ENCODE data around the gene PINK1. TPM values are rescaled to one million over a fixed set of nuclear protein-coding genes. Genes with fewer than 3 reads are reported as not detected.

The PINK1 gene
- total and polyA plus RNA-seq, 2 of the 13 experiments (the other 11 are each of a cell fraction or from before 2014, with no cell fraction given), result 15.3 to 16.1 TPM

DNA sequence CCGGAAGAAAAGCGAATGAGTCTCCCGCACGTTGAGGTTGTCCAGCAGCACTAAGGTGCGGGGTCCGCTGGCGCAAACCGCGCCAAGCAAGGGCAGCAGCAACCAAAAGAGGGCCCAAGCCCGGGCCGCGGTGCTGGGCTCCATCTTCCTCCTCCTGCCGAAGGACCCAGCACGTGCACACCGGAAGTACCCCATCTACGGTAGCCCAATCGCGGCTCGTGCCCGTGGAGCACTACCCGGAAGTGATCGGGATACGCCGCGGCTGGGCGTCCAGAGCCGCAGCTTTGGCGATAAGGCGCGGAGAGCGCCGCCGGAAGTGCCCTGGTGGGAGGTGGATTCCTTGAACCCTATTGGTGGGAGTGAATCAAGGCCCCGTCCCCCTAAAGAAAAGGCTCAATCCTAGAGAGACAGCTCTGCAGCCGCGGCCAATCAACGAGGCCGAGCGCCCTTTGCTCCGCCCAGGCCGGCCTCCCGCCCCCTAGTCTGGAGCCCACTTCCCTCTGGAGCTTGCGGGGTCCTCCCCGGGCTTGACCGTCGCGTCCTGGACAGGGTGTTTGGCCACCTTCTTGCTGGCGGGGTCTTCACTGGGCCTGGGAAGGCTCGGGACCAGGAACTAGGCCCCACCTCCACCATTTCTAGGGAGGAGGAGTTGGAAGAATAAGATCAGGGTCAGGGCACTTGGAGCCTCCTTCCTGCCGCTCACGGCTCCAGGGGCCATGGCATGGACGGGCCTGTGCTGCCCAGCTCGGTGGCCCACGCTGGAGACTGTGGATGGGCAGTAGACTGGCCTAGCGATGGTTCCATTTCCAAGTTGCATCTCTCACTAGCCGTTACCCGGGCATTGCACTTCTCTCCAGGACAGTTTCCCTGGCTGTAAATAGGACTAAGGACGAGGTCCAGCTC lies 28.2 kb downstream of the PINK1 start, which contains the start of gene DDOST (continued):
- TF ChIP-seq, protein P1, sequence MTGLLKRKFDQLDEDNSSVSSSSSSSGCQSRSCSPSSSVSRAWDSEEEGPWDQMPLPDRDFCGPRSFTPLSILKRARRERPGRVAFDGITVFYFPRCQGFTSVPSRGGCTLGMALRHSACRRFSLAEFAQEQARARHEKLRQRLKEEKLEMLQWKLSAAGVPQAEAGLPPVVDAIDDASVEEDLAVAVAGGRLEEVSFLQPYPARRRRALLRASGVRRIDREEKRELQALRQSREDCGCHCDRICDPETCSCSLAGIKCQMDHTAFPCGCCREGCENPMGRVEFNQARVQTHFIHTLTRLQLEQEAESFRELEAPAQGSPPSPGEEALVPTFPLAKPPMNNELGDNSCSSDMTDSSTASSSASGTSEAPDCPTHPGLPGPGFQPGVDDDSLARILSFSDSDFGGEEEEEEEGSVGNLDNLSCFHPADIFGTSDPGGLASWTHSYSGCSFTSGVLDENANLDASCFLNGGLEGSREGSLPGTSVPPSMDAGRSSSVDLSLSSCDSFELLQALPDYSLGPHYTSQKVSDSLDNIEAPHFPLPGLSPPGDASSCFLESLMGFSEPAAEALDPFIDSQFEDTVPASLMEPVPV (CRISPR knock-in tag; IDR thresholded peaks at IDR 0.05), result peak; percentile 80; the same call in 1 of the 2 replicates
- TF ChIP-seq FOXC1 (CRISPR knock-in tag; IDR thresholded peaks at IDR 0.05; ENCODE audit: borderline replicate concordance) (0 out of 2 replicates have a peak, but pooled peaks have one; percentile 33), DNMT3B (CRISPR knock-in tag; conservative IDR thresholded peaks at IDR 0.05) (peak; percentile 77; the same call in 1 of the 2 replicates), WIZ (CRISPR knock-in tag; IDR thresholded peaks at IDR 0.05) (no peak), ELF3 (CRISPR knock-in tag; IDR thresholded peaks at IDR 0.05) (peak; percentile 77; the same call in 1 of the 2 replicates), ZKSCAN1 (IDR thresholded peaks at IDR 0.05; ENCODE audit: low read length) (no peak)
- TF ChIP-seq, protein P2, sequence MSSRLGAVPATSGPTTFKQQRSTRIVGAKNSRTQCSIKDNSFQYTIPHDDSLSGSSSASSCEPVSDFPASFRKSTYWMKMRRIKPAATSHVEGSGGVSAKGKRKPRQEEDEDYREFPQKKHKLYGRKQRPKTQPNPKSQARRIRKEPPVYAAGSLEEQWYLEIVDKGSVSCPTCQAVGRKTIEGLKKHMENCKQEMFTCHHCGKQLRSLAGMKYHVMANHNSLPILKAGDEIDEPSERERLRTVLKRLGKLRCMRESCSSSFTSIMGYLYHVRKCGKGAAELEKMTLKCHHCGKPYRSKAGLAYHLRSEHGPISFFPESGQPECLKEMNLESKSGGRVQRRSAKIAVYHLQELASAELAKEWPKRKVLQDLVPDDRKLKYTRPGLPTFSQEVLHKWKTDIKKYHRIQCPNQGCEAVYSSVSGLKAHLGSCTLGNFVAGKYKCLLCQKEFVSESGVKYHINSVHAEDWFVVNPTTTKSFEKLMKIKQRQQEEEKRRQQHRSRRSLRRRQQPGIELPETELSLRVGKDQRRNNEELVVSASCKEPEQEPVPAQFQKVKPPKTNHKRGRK (CRISPR knock-in tag; IDR thresholded peaks at IDR 0.05), result no peak
- TF ChIP-seq, protein P3, sequence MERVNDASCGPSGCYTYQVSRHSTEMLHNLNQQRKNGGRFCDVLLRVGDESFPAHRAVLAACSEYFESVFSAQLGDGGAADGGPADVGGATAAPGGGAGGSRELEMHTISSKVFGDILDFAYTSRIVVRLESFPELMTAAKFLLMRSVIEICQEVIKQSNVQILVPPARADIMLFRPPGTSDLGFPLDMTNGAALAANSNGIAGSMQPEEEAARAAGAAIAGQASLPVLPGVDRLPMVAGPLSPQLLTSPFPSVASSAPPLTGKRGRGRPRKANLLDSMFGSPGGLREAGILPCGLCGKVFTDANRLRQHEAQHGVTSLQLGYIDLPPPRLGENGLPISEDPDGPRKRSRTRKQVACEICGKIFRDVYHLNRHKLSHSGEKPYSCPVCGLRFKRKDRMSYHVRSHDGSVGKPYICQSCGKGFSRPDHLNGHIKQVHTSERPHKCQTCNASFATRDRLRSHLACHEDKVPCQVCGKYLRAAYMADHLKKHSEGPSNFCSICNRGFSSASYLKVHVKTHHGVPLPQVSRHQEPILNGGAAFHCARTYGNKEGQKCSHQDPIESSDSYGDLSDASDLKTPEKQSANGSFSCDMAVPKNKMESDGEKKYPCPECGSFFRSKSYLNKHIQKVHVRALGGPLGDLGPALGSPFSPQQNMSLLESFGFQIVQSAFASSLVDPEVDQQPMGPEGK (CRISPR knock-in tag; IDR thresholded peaks at IDR 0.05), result peak; percentile 43; the same call in 1 of the 2 replicates
- TF ChIP-seq, protein P4, sequence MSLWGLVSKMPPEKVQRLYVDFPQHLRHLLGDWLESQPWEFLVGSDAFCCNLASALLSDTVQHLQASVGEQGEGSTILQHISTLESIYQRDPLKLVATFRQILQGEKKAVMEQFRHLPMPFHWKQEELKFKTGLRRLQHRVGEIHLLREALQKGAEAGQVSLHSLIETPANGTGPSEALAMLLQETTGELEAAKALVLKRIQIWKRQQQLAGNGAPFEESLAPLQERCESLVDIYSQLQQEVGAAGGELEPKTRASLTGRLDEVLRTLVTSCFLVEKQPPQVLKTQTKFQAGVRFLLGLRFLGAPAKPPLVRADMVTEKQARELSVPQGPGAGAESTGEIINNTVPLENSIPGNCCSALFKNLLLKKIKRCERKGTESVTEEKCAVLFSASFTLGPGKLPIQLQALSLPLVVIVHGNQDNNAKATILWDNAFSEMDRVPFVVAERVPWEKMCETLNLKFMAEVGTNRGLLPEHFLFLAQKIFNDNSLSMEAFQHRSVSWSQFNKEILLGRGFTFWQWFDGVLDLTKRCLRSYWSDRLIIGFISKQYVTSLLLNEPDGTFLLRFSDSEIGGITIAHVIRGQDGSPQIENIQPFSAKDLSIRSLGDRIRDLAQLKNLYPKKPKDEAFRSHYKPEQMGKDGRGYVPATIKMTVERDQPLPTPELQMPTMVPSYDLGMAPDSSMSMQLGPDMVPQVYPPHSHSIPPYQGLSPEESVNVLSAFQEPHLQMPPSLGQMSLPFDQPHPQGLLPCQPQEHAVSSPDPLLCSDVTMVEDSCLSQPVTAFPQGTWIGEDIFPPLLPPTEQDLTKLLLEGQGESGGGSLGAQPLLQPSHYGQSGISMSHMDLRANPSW (CRISPR knock-in tag; IDR thresholded peaks at IDR 0.05; ENCODE audit: borderline replicate concordance), result no peak
- TF ChIP-seq, protein P5, sequence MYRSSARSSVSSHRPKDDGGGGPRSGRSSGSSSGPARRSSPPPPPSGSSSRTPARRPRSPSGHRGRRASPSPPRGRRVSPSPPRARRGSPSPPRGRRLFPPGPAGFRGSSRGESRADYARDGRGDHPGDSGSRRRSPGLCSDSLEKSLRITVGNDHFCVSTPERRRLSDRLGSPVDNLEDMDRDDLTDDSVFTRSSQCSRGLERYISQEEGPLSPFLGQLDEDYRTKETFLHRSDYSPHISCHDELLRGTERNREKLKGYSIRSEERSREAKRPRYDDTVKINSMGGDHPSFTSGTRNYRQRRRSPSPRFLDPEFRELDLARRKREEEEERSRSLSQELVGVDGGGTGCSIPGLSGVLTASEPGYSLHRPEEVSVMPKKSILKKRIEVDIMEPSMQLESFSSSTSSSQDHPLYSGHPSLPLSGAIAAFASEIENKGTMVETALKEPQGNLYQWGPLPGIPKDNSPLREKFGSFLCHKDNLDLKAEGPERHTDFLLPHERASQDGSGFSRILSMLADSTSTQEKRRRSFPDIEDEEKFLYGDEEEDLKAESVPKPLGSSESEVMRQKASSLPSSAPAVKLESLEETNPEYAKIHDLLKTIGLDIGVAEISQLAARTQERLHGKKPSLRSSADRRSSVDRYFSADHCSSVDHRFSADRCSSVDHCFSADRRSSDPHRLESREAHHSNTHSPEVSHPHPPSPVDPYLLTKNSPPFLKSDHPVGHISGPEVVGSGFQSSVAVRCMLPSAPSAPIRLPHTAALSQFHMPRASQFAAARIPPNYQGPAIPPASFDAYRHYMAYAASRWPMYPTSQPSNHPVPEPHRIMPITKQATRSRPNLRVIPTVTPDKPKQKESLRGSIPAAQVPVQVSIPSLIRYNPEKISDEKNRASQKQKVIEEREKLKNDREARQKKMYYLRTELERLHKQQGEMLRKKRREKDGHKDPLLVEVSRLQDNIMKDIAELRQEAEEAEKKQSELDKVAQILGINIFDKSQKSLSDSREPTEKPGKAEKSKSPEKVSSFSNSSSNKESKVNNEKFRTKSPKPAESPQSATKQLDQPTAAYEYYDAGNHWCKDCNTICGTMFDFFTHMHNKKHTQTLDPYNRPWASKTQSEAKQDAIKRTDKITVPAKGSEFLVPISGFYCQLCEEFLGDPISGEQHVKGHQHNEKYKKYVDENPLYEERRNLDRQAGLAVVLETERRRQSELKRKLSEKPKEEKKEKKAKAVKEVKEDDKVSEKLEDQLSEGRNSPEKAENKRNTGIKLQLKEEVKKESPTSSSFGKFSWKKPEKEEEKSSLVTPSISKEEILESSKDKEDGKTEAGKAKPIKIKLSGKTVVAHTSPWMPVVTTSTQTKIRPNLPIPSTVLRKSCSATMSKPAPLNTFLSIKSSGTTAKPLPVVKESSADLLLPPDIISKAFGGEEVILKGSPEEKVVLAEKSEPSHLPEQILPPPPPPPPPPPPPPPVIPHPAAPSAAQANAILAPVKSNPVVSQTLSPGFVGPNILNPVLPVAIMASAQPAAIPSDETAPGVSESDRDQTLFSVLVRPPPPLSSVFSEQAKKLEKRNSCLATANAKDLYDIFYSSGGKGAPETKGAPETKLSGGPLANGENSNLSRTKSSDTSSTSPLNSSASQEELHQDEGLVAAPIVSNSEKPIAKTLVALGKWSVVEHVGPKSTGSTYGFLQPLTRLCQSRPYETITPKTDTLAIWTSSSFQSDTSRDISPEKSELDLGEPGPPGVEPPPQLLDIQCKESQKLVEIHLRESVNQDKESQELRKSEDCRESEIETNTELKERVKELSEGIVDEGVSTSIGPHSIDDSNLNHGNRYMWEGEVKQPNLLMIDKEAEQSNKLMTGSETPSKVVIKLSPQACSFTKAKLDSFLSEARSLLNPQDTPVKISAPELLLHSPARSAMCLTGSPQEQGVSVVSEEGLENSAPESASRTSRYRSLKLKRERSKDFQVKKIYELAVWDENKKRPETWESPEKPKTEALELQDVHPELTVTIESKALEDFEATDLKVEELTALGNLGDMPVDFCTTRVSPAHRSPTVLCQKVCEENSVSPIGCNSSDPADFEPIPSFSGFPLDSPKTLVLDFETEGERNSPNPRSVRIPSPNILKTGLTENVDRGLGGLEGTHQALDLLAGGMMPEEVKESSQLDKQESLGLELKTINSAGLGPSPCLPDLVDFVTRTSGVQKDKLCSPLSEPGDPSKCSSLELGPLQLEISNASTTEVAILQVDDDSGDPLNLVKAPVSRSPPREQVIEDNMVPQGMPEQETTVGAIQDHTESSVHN (CRISPR knock-in tag; IDR thresholded peaks at IDR 0.05), result no peak

Data from HepG2 (cell line).